GM13977 (cell line): ENCODE measurements around the gene TJAP1.

Experiments used
- DNase-seq: peaks from one replicate; pipeline ENCODE4 v3.0.0; 2012; ENCODE audit warnings: low spot score
- in situ Hi-C: fragments of 300-500 bp; cut with MboI; formaldehyde crosslinking; loops from one replicate; pipeline ENCODE4 v1.12.0; 2022; ENCODE audit warnings: low sequenced_read_pairs, low pct_unique_long_range_greater_than_20kb, mixed read lengths, inconsistent platforms; ENCODE audit not compliant: unreplicated experiment
- TF ChIP-seq, protein P1 (sequence below): IDR thresholded peaks from 2 replicates; pipeline ENCODE4 v1.5.1; 2012; ENCODE audit warnings: mild to moderate bottlenecking, control low read depth; ENCODE audit not compliant: insufficient read depth; ENCODE audit errors: extremely low read depth, missing control alignments

The TJAP1 gene

DNA sequence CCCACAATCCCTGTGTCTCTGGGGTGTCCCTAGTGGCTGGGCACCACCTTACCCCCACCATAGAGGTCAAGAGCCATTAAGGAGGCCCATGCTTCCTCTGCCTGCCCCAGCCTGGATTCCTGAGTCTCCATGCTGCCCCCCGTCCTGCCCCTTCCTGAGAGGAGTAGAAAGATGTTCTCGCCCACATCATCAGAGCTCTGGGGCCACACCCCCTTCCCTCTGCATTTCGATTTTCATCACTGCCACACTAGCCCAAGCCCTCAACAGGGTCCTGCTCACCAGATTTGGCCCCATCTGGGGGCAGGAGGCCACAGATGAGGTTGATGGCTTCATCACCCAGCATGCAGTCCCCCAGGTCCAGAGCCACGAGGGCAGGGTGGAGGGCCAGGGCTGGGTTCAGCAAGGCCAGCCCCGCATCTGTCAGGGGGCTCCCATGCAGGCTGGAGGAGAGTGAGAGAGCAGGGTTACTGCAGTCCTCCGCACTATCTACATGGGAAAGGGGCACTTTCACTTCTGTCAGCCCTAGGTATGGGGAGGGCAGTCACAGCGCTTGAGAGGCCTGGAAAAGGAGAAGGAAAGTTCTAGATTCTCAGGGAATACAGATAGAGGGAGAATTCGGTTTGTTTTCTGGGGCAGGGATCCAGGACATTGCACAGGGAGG, 31.2 kb downstream of the TJAP1 start:
- TF ChIP-seq, protein P1, sequence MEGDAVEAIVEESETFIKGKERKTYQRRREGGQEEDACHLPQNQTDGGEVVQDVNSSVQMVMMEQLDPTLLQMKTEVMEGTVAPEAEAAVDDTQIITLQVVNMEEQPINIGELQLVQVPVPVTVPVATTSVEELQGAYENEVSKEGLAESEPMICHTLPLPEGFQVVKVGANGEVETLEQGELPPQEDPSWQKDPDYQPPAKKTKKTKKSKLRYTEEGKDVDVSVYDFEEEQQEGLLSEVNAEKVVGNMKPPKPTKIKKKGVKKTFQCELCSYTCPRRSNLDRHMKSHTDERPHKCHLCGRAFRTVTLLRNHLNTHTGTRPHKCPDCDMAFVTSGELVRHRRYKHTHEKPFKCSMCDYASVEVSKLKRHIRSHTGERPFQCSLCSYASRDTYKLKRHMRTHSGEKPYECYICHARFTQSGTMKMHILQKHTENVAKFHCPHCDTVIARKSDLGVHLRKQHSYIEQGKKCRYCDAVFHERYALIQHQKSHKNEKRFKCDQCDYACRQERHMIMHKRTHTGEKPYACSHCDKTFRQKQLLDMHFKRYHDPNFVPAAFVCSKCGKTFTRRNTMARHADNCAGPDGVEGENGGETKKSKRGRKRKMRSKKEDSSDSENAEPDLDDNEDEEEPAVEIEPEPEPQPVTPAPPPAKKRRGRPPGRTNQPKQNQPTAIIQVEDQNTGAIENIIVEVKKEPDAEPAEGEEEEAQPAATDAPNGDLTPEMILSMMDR: no peak
- in situ Hi-C loops: loop anchor here (10.0 kb wide), 1 partner anchor 254 kb away; no protein-coding TSS in a partner anchor

DNA sequence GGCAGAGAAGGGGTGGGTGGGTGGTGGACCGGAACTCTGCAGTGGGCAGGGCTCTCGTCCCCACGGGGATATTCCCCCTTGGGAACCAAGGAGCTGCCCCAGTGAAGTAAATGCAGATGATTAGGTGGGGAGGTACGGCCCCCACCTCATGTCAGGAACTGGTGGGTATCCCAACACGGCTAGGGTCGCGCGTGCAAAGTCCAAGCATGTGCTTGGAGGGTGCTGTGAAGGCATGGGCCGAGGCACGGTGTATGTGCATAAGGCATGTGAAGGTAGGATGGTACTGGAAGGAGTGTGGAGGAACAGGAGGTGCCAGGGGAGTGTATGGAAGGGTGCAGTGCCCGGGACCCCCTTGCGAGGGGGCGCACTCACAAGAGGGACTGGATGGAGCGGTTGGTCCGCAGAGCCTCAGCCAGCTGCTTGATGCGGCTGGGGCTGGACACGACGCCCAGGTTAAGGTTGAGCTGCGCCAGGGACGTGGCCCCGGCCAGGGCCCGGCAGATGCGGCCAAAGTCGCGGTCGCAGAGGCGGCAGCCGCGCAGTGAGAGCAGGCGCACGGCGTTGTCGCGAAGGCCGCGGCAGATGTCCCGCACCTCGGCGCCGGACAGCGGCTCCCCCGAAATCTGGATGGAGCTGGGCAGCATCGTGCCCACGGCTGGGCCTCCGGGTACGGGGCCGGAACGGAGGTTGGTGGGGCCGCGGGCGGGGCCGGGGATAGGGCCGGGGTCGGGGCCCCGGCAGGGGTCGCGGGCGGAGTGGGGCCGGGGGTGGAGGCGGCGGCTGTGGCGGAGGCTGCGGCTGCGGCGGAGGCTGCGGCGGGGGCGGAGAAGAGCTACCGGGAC, 32.0 kb downstream of the TJAP1 start:
- in situ Hi-C loops: loop anchor here (10.0 kb wide), 1 partner anchor 255 kb away; no protein-coding TSS in a partner anchor
- TF ChIP-seq, protein P1: no peak
- DNase-seq: no peak

More for the DNA sequence above, 31.2 kb downstream of the TJAP1 start:
- no peak for DNase-seq

DNA sequence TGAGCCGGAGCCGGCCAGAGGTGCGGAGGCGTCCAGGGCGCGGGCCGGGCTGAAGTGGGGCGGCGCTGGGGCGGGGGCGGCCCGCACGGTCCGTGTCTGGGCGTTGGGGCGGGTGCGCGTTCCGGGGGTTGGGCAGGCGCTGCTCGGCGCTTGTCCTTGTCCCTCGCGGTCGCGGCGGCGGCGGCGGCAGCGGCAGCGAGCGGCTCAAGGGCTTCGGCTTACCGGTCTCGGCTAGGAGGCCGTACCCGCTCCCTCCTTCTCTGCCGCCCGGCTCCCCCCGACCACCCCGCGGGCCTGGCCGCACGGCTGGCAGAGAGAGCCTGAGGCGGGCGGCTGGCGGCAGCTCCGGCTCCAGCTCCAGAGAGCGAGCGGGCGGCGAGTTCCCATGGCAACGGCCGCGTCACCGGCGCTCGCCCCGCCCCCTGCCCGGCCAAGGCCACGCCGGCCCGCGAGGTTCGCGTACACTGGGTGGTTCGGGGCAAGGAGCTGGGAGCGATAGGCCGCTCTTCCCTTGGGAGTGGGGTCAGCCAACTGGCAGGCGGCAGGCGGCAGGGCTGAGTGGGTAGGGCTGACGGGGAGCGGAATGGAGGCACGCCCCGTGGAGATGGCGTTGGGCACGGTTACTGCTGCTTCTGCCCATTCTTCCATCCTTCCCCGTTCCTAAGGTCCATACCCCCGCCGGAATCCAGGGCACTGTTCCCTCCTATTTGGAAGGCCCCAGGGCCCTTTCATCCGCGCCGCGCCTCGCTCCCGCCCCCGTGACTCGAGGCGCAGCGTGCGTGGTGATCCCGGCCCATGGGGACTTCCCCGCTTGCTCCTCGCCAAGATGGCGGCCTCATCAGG, 32.8 kb downstream of the TJAP1 start, which contains the start of gene LRRC73:
Gene LRRC73, minus strand, starts transcription at position 363 of the 843 bp plus-strand sequence. CDS start 561 bp downstream, outside the sequence.
- DNase-seq: peak; percentile 89
- TF ChIP-seq, protein P1: no peak
- in situ Hi-C loops: loop anchor here (10.0 kb wide), 1 partner anchor 255 kb away; no protein-coding TSS in a partner anchor

DNA sequence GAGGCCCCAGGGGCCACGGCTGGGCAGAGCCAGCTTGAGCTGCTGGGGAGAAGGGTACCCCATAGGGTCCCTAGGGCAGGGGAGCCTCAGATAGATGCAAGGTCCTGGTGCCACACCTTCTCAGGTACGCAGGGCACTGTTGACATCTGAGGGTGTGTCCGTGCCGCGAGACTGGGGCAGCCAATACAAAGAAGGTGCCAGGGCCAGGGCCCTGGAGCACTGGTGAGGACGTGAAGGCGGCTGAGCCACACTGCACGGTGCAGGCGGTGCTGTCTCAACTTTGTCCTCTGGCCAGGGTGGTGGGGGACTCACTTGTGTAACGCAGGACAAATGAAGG, 33.4 kb downstream of the TJAP1 start:
- DNase-seq: no peak
- TF ChIP-seq, protein P1: no peak
- in situ Hi-C loops: no loop called here

DNA sequence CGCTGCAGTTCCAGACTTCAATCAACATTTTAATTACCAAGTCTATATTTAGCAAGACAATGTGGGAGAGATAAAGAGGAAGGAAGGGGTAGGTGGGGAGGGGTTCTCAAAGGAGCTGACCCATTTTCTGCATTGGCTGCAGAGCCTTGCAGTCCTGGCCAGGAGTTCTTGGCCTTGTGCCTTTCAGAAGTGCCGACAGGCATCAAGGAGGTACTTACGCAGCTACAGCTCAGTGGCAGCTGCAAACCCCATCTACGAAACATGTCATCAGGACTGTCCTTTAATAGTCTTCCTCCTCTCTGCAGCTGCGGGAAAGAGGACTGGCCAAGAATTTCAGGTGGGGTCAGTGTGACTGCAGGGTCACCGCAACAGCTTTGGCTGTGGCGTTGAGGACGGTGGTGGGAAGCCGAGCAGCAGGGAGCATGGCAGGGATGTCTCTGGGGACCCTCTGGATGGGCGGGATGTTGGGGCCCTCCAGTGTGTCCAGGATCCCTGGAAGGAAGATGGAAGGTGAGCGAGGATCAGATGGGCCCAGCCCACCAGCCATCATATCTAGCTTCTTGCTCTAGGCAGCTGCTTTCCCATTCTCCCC, 34.5 kb downstream of the TJAP1 start:
- in situ Hi-C loops: no loop called here
- TF ChIP-seq, protein P1: no peak

DNA sequence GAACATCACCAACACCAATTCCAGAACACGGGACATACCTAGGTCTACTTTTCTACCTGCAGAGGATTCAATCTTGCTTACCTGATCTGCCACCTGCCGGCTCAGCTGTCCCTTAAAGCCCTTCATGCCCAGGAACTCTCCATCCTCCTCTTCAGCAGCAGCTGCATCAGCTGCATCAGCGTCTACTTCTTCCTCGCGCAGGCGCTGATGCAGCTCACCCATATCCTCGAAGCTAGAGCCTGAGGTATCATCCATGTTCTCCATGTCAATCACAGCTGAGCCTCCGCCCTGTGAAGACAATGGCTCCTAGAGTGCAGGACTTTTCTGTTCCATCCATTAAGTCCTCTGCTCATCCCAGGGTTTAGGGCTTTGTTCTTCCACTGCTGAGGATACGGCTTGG, 38.4 kb downstream of the TJAP1 start:
- DNase-seq: no peak
- in situ Hi-C loops: no loop called here
- TF ChIP-seq, protein P1: no peak

More for the DNA sequence above, 34.5 kb downstream of the TJAP1 start:
- no peak for DNase-seq
